Ishikawa (cell line): ENCODE results near the gene THSD4.

Experiments
- CEBPB ChIP-seq: IDR thresholded peaks from 2 replicates; pipeline ENCODE4 v1.6.1; 2012
- EGR1 ChIP-seq: IDR thresholded peaks from 2 replicates; pipeline ENCODE4 v1.6.1; 2012
- EP300 ChIP-seq: IDR thresholded peaks from 2 replicates; pipeline ENCODE4 v1.6.1; 2012; ENCODE audit warnings: borderline replicate concordance
- TAF1 ChIP-seq: IDR thresholded peaks from 2 replicates; pipeline ENCODE4 v1.6.1; 2012; ENCODE audit warnings: low read depth, mild to moderate bottlenecking
- TEAD4 ChIP-seq: IDR thresholded peaks from 2 replicates; pipeline ENCODE4 v1.6.1; 2012
- YY1 ChIP-seq: IDR thresholded peaks from 2 replicates; pipeline ENCODE4 v1.6.1; 2012; ENCODE audit warnings: low read depth
- ZBTB7A ChIP-seq: IDR thresholded peaks from 2 replicates; pipeline ENCODE4 v1.6.1; 2012; ENCODE audit warnings: low read depth
- TF ChIP-seq, protein P1 (sequence below): IDR thresholded peaks from 2 replicates; pipeline ENCODE4 v1.6.1; 2012

DNA sequence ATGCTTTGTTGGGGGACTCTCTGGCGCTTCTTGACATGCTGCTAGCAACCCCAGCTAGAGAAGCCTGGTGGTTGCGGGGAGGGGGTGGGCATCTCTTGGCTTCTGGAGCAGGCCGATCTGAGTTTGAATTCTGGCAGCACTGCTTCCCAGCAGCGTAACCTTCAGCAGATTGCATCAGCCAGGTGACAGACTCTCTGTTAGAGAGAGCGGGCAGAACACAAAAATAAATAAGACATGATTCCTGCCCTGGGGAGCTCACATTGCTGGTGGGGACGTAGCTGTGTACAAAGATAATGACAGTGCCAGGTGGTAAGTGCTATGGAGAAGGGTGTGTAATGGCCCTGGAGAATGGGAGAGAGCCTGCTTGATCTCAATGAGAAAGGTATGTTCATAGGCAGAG, 87.4 kb downstream of the THSD4 start:
- TF ChIP-seq TAF1: no peak
- no peak for TF ChIP-seq EP300
- TF ChIP-seq EGR1: no peak
- TF ChIP-seq TEAD4: no peak
- TF ChIP-seq ZBTB7A: no peak
- TF ChIP-seq CEBPB: no peak
- TF ChIP-seq, protein P1, sequence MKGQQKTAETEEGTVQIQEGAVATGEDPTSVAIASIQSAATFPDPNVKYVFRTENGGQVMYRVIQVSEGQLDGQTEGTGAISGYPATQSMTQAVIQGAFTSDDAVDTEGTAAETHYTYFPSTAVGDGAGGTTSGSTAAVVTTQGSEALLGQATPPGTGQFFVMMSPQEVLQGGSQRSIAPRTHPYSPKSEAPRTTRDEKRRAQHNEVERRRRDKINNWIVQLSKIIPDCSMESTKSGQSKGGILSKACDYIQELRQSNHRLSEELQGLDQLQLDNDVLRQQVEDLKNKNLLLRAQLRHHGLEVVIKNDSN: no peak
- no peak for TF ChIP-seq YY1
